ENCODE measurements around the gene FBXO39. TPM values are rescaled to one million over a fixed set of nuclear protein-coding genes. Genes with fewer than 3 reads are reported as not detected.

FBXO39 gene
- total and polyA plus RNA-seq, 2 of the 4 experiments (the other 2 are of a cell fraction): not detected

DNA sequence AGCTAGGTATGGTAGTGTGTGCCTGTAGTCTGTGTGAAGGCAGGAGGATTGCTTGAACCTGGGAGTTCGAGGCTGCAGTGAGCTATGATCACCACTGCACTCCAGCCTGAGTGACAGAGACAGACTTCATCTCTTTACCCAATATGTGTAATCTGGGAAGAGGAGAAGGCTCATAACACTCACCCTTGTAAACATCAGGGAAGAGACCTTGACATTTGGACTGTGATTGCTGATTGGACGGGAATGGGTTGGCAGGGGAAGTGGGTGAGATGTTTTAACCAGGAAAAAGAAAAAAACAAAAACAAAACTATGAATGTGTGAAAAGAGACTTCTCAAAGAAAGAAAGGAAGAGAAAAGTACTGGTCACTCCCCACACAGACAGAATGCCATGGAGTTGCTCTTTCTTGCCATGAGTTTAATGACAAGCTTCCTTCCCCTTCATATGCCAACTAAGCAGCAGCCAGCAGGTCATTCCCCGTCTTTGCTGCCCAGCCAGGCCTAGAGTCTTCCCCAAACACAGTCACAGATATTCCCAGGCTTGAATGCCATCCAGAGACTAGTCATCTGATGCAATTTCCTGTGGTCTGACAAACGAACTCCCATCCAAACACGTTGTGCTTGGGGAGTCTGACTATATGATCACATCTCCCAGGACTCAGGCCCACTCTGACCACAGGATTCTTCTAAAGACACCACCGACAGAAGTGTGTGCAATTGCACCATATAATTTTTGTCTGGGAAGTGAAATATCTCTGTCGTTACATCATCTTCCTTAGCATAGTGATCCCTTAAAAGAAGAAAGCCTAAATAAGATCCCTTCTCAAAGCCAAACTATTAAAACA lies 23.7 kb upstream of the FBXO39 start:
- Histone ChIP-seq H3K4me3 (ENCODE audit: insufficient read depth, low read depth, low read length) (no peak overlapping the region), H2AFZ (replicated peaks; ENCODE audit: low read length, poor library complexity) (peak overlapping the region; percentile 38), H3K9ac (ENCODE audit: low read depth, low read length) (peak overlapping the region; percentile 5; the same call in 1 of the 2 replicates), H4K5ac (ENCODE audit: low read depth, low read length) (peak overlapping the region; percentile 87), H3K4me2 (ENCODE audit: low read depth, low read length) (peak overlapping the region; percentile 23), H2BK120ac (ENCODE audit: low read depth, low read length) (peak overlapping the region; percentile 98), H3K4me1 (ENCODE audit: control insufficient read depth, insufficient read depth, low read length) (peaks cover 15% of the 10 kb centered on the region), H3K4ac (ENCODE audit: low read depth, low read length) (peak overlapping the region; percentile 95), H2AK9ac (replicated peaks; ENCODE audit: low read depth, low read length, poor library complexity) (peak overlapping the region; percentile 10), H4K20me1 (ENCODE audit: insufficient read depth, low read length) (no peaks in the 10 kb centered on the region), H2AK5ac (ENCODE audit: low read depth, low read length) (peak overlapping the region; percentile 52), H4K8ac (ENCODE audit: low read depth in 2 of 2, low read length in 2 of 2) (peak overlapping the region; percentile 78 to 94), H3K9me1 (ENCODE audit: insufficient read depth, low read length) (peaks cover 12% of the 10 kb centered on the region), H3K23ac (ENCODE audit: low read depth, low read length) (peak overlapping the region; percentile 99), H3K9me3 (ENCODE audit: control insufficient read depth, insufficient read depth, low read length) (no peaks in the 10 kb centered on the region), H2BK20ac (ENCODE audit: low read depth, low read length) (peak overlapping the region; percentile 99), H3K14ac (replicated peaks; ENCODE audit: low read depth, low read length) (peak overlapping the region; percentile 95), H3K27ac (ENCODE audit: insufficient read depth, low read length) (peak overlapping the region; percentile 73), H2BK15ac (ENCODE audit: low read depth, low read length) (peak overlapping the region; percentile 82), H3K56ac (ENCODE audit: extremely low read depth, insufficient read depth, low read length) (peak overlapping the region; percentile 93), H3K27me3 (ENCODE audit: control insufficient read depth, insufficient read depth, low read length) (no peaks in the 10 kb centered on the region), H3K79me1 (ENCODE audit: low read depth in 1 of 2, low read length in 2 of 2) (no peaks in the 10 kb centered on the region), H3K18ac (ENCODE audit: low read depth, low read length) (peak overlapping the region; percentile 86), H4K91ac (ENCODE audit: insufficient read depth, low read depth, low read length) (peak overlapping the region; percentile 96), H2BK5ac (ENCODE audit: low read depth, low read length, poor library complexity, severe bottlenecking) (peak overlapping the region; percentile 83), H3K36me3 (ENCODE audit: control insufficient read depth, insufficient read depth, low read length) (no peaks in the 10 kb centered on the region)
- no CpG with 5 or more reads among the region's 7 CpGs for WGBS, 2 experiments (ENCODE audit: extremely low coverage in 2 of 2, insufficient read length in 1 of 2)
- DNase-seq (peak; percentile 99), ATAC-seq (ENCODE audit: low read depth) (peak; percentile 89)
- BruUV-seq (replicated peaks): no TSS peak
- ChIA-PET POLR2A (ENCODE audit: unreplicated experiment) (interaction anchor here (0.7 kb wide), 1 partner anchor 10 kb away, joined by 3 read pairs; no protein-coding TSS in a partner anchor), CTCF (interaction anchor here (0.6 to 1.2 kb wide), 3 partner anchors 15 to 92 kb away, joined by 3 to 5 read pairs (median 3); no protein-coding TSS in a partner anchor)
- intact Hi-C loops (cut with micrococcal nuclease): loop anchor here (2.0 to 10.0 kb wide), 2 partner anchors 87 to 263 kb away; a partner anchor contains a TSS
- in situ Hi-C loops (cut with MboI; ENCODE audit: low sequenced_read_pairs): no loop called here
- dilution Hi-C loops (cut with HindIII; ENCODE audit: low sequenced_read_pairs, unreplicated experiment): no loop called here
- TF ChIP-seq FOS (IDR thresholded peaks at IDR 0.05; ENCODE audit: low read depth, low read length) (peak; percentile 51; the same call in 1 of the 2 replicates), NFE2L2 (IDR thresholded peaks at IDR 0.05; ENCODE audit: low read depth, low read length) (no peak), MAFK (IDR thresholded peaks at IDR 0.05; ENCODE audit: low read depth, low read length) (peak; percentile 1; the same call in 1 of the 2 replicates), CHD1 (IDR thresholded peaks at IDR 0.05; ENCODE audit: low read depth, low read length) (no peak), POLR2A (IDR thresholded peaks at IDR 0.05; ENCODE audit: low read depth, low read length) (peak; percentile 81), RFX5 (IDR thresholded peaks at IDR 0.05; ENCODE audit: low read depth, low read length) (no peak), MXI1 (IDR thresholded peaks at IDR 0.05; ENCODE audit: borderline replicate concordance, low read depth, low read length) (no peak; the same call in 1 of the 2 replicates), BHLHE40 (IDR thresholded peaks at IDR 0.05; ENCODE audit: low read depth, low read length) (peak; percentile 45; the same call in 1 of the 2 replicates), RCOR1 (IDR thresholded peaks at IDR 0.05; ENCODE audit: insufficient replicate concordance, low read length) (peak; percentile 53), SMC3 (IDR thresholded peaks at IDR 0.05; ENCODE audit: low read depth, low read length) (no peak), MAZ (IDR thresholded peaks at IDR 0.05; ENCODE audit: borderline replicate concordance, low read depth, low read length) (peak; percentile 43; the same call in 1 of the 2 replicates), CEBPB (IDR thresholded peaks at IDR 0.05; ENCODE audit: low read depth, low read length) (peak; percentile 97), ELK1 (IDR thresholded peaks at IDR 0.05; ENCODE audit: borderline replicate concordance, low read depth, low read length) (no peak)
- TF ChIP-seq, protein P1, sequence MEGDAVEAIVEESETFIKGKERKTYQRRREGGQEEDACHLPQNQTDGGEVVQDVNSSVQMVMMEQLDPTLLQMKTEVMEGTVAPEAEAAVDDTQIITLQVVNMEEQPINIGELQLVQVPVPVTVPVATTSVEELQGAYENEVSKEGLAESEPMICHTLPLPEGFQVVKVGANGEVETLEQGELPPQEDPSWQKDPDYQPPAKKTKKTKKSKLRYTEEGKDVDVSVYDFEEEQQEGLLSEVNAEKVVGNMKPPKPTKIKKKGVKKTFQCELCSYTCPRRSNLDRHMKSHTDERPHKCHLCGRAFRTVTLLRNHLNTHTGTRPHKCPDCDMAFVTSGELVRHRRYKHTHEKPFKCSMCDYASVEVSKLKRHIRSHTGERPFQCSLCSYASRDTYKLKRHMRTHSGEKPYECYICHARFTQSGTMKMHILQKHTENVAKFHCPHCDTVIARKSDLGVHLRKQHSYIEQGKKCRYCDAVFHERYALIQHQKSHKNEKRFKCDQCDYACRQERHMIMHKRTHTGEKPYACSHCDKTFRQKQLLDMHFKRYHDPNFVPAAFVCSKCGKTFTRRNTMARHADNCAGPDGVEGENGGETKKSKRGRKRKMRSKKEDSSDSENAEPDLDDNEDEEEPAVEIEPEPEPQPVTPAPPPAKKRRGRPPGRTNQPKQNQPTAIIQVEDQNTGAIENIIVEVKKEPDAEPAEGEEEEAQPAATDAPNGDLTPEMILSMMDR (conservative IDR thresholded peaks at IDR 0.05; ENCODE audit: low read depth, low read length): no peak
